IgD-negative memory B cell (primary cell): ENCODE data around the gene TRPM3. TPM values are rescaled to one million over a fixed set of nuclear protein-coding genes. Genes with fewer than 3 reads are reported as not detected.

Experiments used
- H3K27ac Mint-ChIP-seq, 3 donors: one replicate each; pipeline ENCODE4 v1.8.0; 2020 to 2022; ENCODE audit warnings: mild to moderate bottlenecking in 3 of 3, mixed read lengths in 3 of 3, moderate library complexity in 1 of 3
- H3K27me3 Mint-ChIP-seq: one replicate; pipeline ENCODE4 v1.8.0; 2021; ENCODE audit warnings: mixed read lengths
- H3K36me3 Mint-ChIP-seq: one replicate; pipeline ENCODE4 v1.8.0; 2020; ENCODE audit warnings: mild to moderate bottlenecking, mixed read lengths
- H3K4me1 Mint-ChIP-seq, 3 donors: one replicate each; pipeline ENCODE4 v1.8.0; 2020 to 2022; ENCODE audit warnings: mixed read lengths in 3 of 3, mild to moderate bottlenecking in 1 of 3
- H3K4me3 Mint-ChIP-seq, 4 donors: one replicate each; pipeline ENCODE4 v1.8.0; 2020 to 2022; ENCODE audit warnings: mild to moderate bottlenecking in 4 of 4, mixed read lengths in 4 of 4, moderate library complexity in 3 of 4
- H3K9me3 Mint-ChIP-seq, 3 donors: one replicate each; pipeline ENCODE4 v1.8.0; 2020 to 2021; ENCODE audit warnings: mixed read lengths in 3 of 3, mild to moderate bottlenecking in 1 of 3
- polyA plus RNA-seq: library from polyadenylated mRNA; unstranded; fragments of 300-500 nt; fragmentation: Illumina TruSeq; gene quantifications from one replicate; pipeline ENCODE4 v1.2.3, GENCODE V29; 2021

TRPM3 gene
- polyA plus RNA-seq, 1 donor from 2014 or later, result not detected

GRCh38 chr9:70566066-70566465, 555.4 kb downstream of the TRPM3 start:
- Mint-ChIP-seq H3K27ac (peak overlapping the region in 1 of 3 donors; percentile 8), H3K4me1 (peaks cover 13 to 24% (median 18%) of the 10 kb centered on the region in 3 donors), H3K9me3 (no peaks in the 10 kb centered on the region), H3K27me3 (no peaks in the 10 kb centered on the region), H3K36me3 (no peaks in the 10 kb centered on the region), H3K4me3 (no peak overlapping the region)

- H3K4me3 Mint-ChIP-seq, result peak overlapping the region in 2 of 4 donors; percentile 58 to 88
- H3K36me3 Mint-ChIP-seq, result no peaks in the 10 kb centered on the region
These were observed 556.7 kb downstream of the TRPM3 start for GRCh38 chr9:70564468-70565335.

GRCh38 chr9:70563431-70564204, 557.8 kb downstream of the TRPM3 start:
- H3K4me1 Mint-ChIP-seq, result peaks cover 13 to 24% (median 18%) of the 10 kb centered on the region in 3 donors
- H3K27ac Mint-ChIP-seq, result peak overlapping the region in 2 of 3 donors; percentile 32 to 78
- H3K4me3 Mint-ChIP-seq, result peak overlapping the region in 3 of 4 donors; percentile 46 to 88 (median 58)
- H3K36me3 Mint-ChIP-seq, result no peaks in the 10 kb centered on the region
- H3K9me3 Mint-ChIP-seq, result no peaks in the 10 kb centered on the region
- no peaks in the 10 kb centered on the region for H3K27me3 Mint-ChIP-seq

More at GRCh38 chr9:70564468-70565335, 556.7 kb downstream of the TRPM3 start:
- Mint-ChIP-seq H3K27me3 (no peaks in the 10 kb centered on the region), H3K27ac (peak overlapping the region in 2 of 3 donors; percentile 32 to 76), H3K9me3 (no peaks in the 10 kb centered on the region), H3K4me1 (peaks cover 13 to 24% (median 18%) of the 10 kb centered on the region in 3 donors)

GRCh38 chr9:70563010-70563409, 558.4 kb downstream of the TRPM3 start:
- Mint-ChIP-seq H3K36me3 (no peaks in the 10 kb centered on the region), H3K9me3 (no peaks in the 10 kb centered on the region), H3K4me3 (peak overlapping the region in 2 of 4 donors; percentile 58 to 88), H3K27ac (peak overlapping the region in 2 of 3 donors; percentile 65 to 78), H3K4me1 (peaks cover 18 to 26% (median 19%) of the 10 kb centered on the region in 3 donors), H3K27me3 (no peaks in the 10 kb centered on the region)

GRCh38 chr9:70561786-70562395, 559.5 kb downstream of the TRPM3 start:
- no peak overlapping the region for H3K4me3 Mint-ChIP-seq
- peak overlapping the region in 1 of 3 donors; percentile 65 for H3K27ac Mint-ChIP-seq
- no peaks in the 10 kb centered on the region for H3K27me3 Mint-ChIP-seq
- H3K4me1 Mint-ChIP-seq, result peaks cover 18 to 26% (median 22%) of the 10 kb centered on the region in 3 donors
- H3K9me3 Mint-ChIP-seq, result no peaks in the 10 kb centered on the region
- no peaks in the 10 kb centered on the region for H3K36me3 Mint-ChIP-seq

- H3K36me3 Mint-ChIP-seq, result no peaks in the 10 kb centered on the region
- H3K9me3 Mint-ChIP-seq, result no peaks in the 10 kb centered on the region
- peaks cover 18 to 26% (median 22%) of the 10 kb centered on the region in 3 donors for H3K4me1 Mint-ChIP-seq
- no peak overlapping the region for H3K27ac Mint-ChIP-seq
- H3K27me3 Mint-ChIP-seq, result no peaks in the 10 kb centered on the region
- H3K4me3 Mint-ChIP-seq, result no peak overlapping the region
These were observed 560.3 kb downstream of the TRPM3 start for GRCh38 chr9:70561111-70561510.

GRCh38 chr9:70559102-70559501, 562.3 kb downstream of the TRPM3 start:
- Mint-ChIP-seq H3K9me3 (no peaks in the 10 kb centered on the region), H3K36me3 (no peaks in the 10 kb centered on the region), H3K4me1 (peaks cover 15 to 19% (median 18%) of the 10 kb centered on the region in 3 donors), H3K27me3 (no peaks in the 10 kb centered on the region), H3K27ac (no peak overlapping the region), H3K4me3 (no peak overlapping the region)

GRCh38 chr9:70557661-70558369, 563.6 kb downstream of the TRPM3 start:
- peaks cover 2 to 9% (median 5%) of the 10 kb centered on the region in 3 donors for H3K4me1 Mint-ChIP-seq
- no peak overlapping the region for H3K4me3 Mint-ChIP-seq
- no peak overlapping the region for H3K27ac Mint-ChIP-seq
- H3K9me3 Mint-ChIP-seq, result no peaks in the 10 kb centered on the region
- H3K27me3 Mint-ChIP-seq, result no peaks in the 10 kb centered on the region
- no peaks in the 10 kb centered on the region for H3K36me3 Mint-ChIP-seq

GRCh38 chr9:70556771-70557170, 564.6 kb downstream of the TRPM3 start:
- H3K27ac Mint-ChIP-seq, result no peak overlapping the region
- no peak overlapping the region for H3K4me3 Mint-ChIP-seq
- no peaks in the 10 kb centered on the region for H3K9me3 Mint-ChIP-seq
- H3K36me3 Mint-ChIP-seq, result no peaks in the 10 kb centered on the region
- H3K4me1 Mint-ChIP-seq, result peaks cover 0 to 9% (median 2%) of the 10 kb centered on the region in 3 donors
- H3K27me3 Mint-ChIP-seq, result no peaks in the 10 kb centered on the region

- Mint-ChIP-seq H3K27me3 (no peaks in the 10 kb centered on the region), H3K4me1 (peaks cover 0 to 9% (median 2%) of the 10 kb centered on the region in 3 donors), H3K27ac (no peak overlapping the region), H3K9me3 (no peaks in the 10 kb centered on the region), H3K4me3 (no peak overlapping the region), H3K36me3 (no peaks in the 10 kb centered on the region)
These were observed 566.5 kb downstream of the TRPM3 start for GRCh38 chr9:70554881-70555280.

- H3K9me3 Mint-ChIP-seq, result no peaks in the 10 kb centered on the region
- no peak overlapping the region for H3K4me3 Mint-ChIP-seq
- no peaks in the 10 kb centered on the region for H3K36me3 Mint-ChIP-seq
- no peak overlapping the region for H3K27ac Mint-ChIP-seq
- H3K27me3 Mint-ChIP-seq, result no peaks in the 10 kb centered on the region
- peaks cover 0 to 9% (median 2%) of the 10 kb centered on the region in 3 donors for H3K4me1 Mint-ChIP-seq
These were observed 567.4 kb downstream of the TRPM3 start for GRCh38 chr9:70553707-70554673.

GRCh38 chr9:70552561-70552960, 568.9 kb downstream of the TRPM3 start:
- H3K27me3 Mint-ChIP-seq, result no peaks in the 10 kb centered on the region
- no peak overlapping the region for H3K4me3 Mint-ChIP-seq
- no peaks in the 10 kb centered on the region for H3K9me3 Mint-ChIP-seq
- no peaks in the 10 kb centered on the region for H3K36me3 Mint-ChIP-seq
- H3K4me1 Mint-ChIP-seq, result no peaks in the 10 kb centered on the region
- no peak overlapping the region for H3K27ac Mint-ChIP-seq

- Mint-ChIP-seq H3K36me3 (no peaks in the 10 kb centered on the region), H3K4me3 (no peak overlapping the region), H3K9me3 (no peaks in the 10 kb centered on the region), H3K4me1 (no peaks in the 10 kb centered on the region), H3K27me3 (no peaks in the 10 kb centered on the region), H3K27ac (no peak overlapping the region)
These were observed 569.6 kb downstream of the TRPM3 start for GRCh38 chr9:70551801-70552200.
